SK-N-SH (cell line): ENCODE measurements around the gene TOLLIP.

ENCODE experiments used
- CHD2 ChIP-seq: fragments of 150-350 bp; IDR thresholded peaks from 2 replicates; pipeline ENCODE4 v1.6.1; 2018; ENCODE audit warnings: low read length; ENCODE audit not compliant: partially characterized antibody
- CTCF ChIP-seq: fragments of 200-600 bp; sonication (generic); IDR thresholded peaks from 2 replicates; pipeline ENCODE4 v1.6.1; 2017; ENCODE audit warnings: antibody characterized with exemption, mild to moderate bottlenecking, moderate library complexity
- EP300 ChIP-seq, 2 experiments: IDR thresholded peaks; 2 replicates each; pipeline versions ENCODE4 v1.4.0 to v1.6.1; 2012; ENCODE audit warnings: borderline replicate concordance in 1 of 2, low read depth in 1 of 2, low read length in 1 of 2
- NFIC ChIP-seq: IDR thresholded peaks from 2 replicates; pipeline ENCODE4 v1.4.0; 2012; ENCODE audit warnings: borderline replicate concordance
- REST ChIP-seq: IDR thresholded peaks from 2 replicates; pipeline ENCODE4 v1.6.1; 2012; ENCODE audit warnings: mild to moderate bottlenecking, low read depth, low read length, moderate library complexity
- RXRA ChIP-seq: IDR thresholded peaks from 2 replicates; pipeline ENCODE4 v1.4.0; 2012; ENCODE audit warnings: low read depth, mild to moderate bottlenecking, borderline replicate concordance
- SMC3 ChIP-seq: IDR thresholded peaks from 2 replicates; pipeline ENCODE4 v1.6.1; 2012; ENCODE audit warnings: low read depth, low read length, improper control_type of control experiment
- TAF1 ChIP-seq: IDR thresholded peaks from 2 replicates; pipeline ENCODE4 v1.6.1; 2012; ENCODE audit warnings: low read depth, mild to moderate bottlenecking, low read length, moderate library complexity, borderline replicate concordance
- USF1 ChIP-seq: IDR thresholded peaks from 2 replicates; pipeline ENCODE4 v1.4.0; 2012; ENCODE audit warnings: low read depth, borderline replicate concordance
- USF2 ChIP-seq: fragments of 150-350 bp; IDR thresholded peaks from 2 replicates; pipeline ENCODE4 v1.6.1; 2017; ENCODE audit warnings: antibody characterized with exemption, low read length, low read depth, borderline replicate concordance
- TF ChIP-seq, protein P1 (sequence below): IDR thresholded peaks from 2 replicates; pipeline ENCODE4 v1.4.0; 2012; ENCODE audit warnings: low read depth

DNA sequence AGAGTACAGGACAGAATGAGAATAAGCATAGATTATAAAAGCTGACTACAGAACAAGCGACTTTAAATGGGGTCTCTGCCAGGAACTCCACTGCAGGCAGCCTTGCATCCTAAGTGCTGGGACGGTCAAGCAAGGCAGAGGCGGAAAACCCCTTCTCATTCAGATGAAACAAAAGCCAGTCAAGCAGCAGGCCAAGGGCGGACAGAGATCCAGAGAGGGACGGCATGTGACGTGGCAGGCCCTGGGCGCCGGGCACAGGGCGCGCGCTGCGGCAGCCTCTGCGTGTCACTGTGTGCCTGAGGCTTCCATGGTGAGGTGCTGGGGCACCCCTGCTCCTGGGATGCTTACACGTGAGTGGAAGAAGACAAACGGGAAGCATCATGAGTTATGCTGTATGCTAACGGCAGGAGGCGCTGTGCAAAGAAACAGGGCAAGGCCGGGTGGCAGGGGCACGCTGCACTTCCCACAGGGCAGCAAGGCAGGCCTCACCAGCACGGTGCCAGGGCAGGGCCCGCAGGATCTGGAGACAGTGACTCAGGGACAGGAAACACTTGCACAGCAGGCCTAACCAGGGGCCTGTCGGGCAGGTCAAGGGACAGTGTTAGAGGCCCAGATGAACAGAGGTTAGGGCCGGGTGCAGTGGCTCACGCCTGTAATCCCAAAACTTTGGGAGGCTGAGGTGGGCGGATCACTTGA lies 6.2 kb downstream of the TOLLIP start:
- TF ChIP-seq, protein P1, sequence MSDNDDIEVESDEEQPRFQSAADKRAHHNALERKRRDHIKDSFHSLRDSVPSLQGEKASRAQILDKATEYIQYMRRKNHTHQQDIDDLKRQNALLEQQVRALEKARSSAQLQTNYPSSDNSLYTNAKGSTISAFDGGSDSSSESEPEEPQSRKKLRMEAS = no peak
- peak; percentile 29; the same call in 1 of the 2 replicates for TF ChIP-seq CTCF
- TF ChIP-seq USF1 = no peak
- TF ChIP-seq SMC3 = no peak
- TF ChIP-seq NFIC = no peak
- no peak for TF ChIP-seq RXRA
- TF ChIP-seq TAF1 = no peak
- TF ChIP-seq USF2 = no peak
- TF ChIP-seq REST = no peak
- TF ChIP-seq EP300 (IDR thresholded peaks at IDR 0.05; ENCODE audit: borderline replicate concordance in 1 of 2, low read depth in 1 of 2, low read length in 1 of 2) = no peak
- no peak for TF ChIP-seq CHD2
